GM23338 (cell line): ENCODE data around the gene CAMSAP3. TPM values are rescaled to one million over a fixed set of nuclear protein-coding genes. Genes with fewer than 3 reads are reported as not detected.

ENCODE experiments used
- ATAC-seq: fragments of 200-7000 bp; cut with Tn5 transposase; 3 replicates; pipeline ENCODE4 v1.9.1; 2020
- DNase-seq: peaks from one replicate; pipeline ENCODE4 v3.0.0-alpha.2; 2015; ENCODE audit warnings: low spot score
- H2AFZ ChIP-seq: fragments of 200-600 bp; sonication (generic); 2 replicates; pipeline ENCODE4 v1.8.0; 2016; ENCODE audit warnings: antibody characterized with exemption, mild to moderate bottlenecking, moderate library complexity
- H3F3A ChIP-seq: fragments of 200-600 bp; sonication (generic); replicated peaks from 2 replicates; pipeline ENCODE4 v1.8.0; 2017; ENCODE audit warnings: antibody characterized with exemption, mixed run types, low read depth
- H3K27ac ChIP-seq: fragments of 200-600 bp; sonication (generic); 2 replicates; pipeline ENCODE4 v1.6.1; 2016; ENCODE audit warnings: low read depth
- H3K27me3 ChIP-seq: fragments of 200-600 bp; sonication (generic); 2 replicates; pipeline ENCODE4 v1.8.0; 2016; ENCODE audit warnings: mild to moderate bottlenecking, mixed run types, moderate library complexity; ENCODE audit not compliant: insufficient read depth
- H3K36me3 ChIP-seq: fragments of 200-600 bp; sonication (generic); 2 replicates; pipeline ENCODE4 v1.8.0; 2016; ENCODE audit warnings: mild to moderate bottlenecking; ENCODE audit not compliant: insufficient read depth
- H3K4me1 ChIP-seq: fragments of 200-600 bp; sonication (generic); 2 replicates; pipeline ENCODE4 v1.8.0; 2016; ENCODE audit warnings: mild to moderate bottlenecking, moderate library complexity; ENCODE audit not compliant: insufficient read depth
- H3K4me2 ChIP-seq: fragments of 200-600 bp; sonication (generic); 2 replicates; pipeline ENCODE4 v1.7.1; 2017; ENCODE audit warnings: mixed run types
- H3K4me3 ChIP-seq: fragments of 200-600 bp; sonication (generic); 2 replicates; pipeline ENCODE4 v1.6.1; 2016; ENCODE audit warnings: mixed run types
- H3K79me2 ChIP-seq: fragments of 200-600 bp; sonication (generic); replicated peaks from 2 replicates; pipeline ENCODE4 v1.8.0; 2017; ENCODE audit warnings: mild to moderate bottlenecking; ENCODE audit not compliant: insufficient read depth
- H3K9me2 ChIP-seq: fragments of 200-600 bp; sonication (generic); 2 replicates; pipeline ENCODE4 v1.8.0; 2017; ENCODE audit not compliant: insufficient read depth
- H4K20me1 ChIP-seq: fragments of 200-600 bp; sonication (generic); replicated peaks from 2 replicates; pipeline ENCODE4 v1.8.0; 2017; ENCODE audit warnings: mild to moderate bottlenecking; ENCODE audit not compliant: insufficient read depth
- H3K27ac Mint-ChIP-seq: 2 replicates; pipeline ENCODE4 v1.8.0; 2020; ENCODE audit warnings: inconsistent platforms, mild to moderate bottlenecking, moderate library complexity, mixed read lengths
- H3K27me3 Mint-ChIP-seq: 3 replicates; pipeline ENCODE4 v1.8.0; 2022; ENCODE audit warnings: low read depth, mild to moderate bottlenecking, moderate library complexity, mixed read lengths, inconsistent platforms; ENCODE audit not compliant: insufficient read depth, poor library complexity
- H3K36me3 Mint-ChIP-seq: 3 replicates; pipeline ENCODE4 v1.8.0; 2021; ENCODE audit warnings: low read depth, mild to moderate bottlenecking, inconsistent platforms, moderate library complexity, mixed read lengths
- H3K4me1 Mint-ChIP-seq: 3 replicates; pipeline ENCODE4 v1.8.0; 2020; ENCODE audit warnings: mild to moderate bottlenecking, inconsistent platforms, mixed read lengths
- H3K4me3 Mint-ChIP-seq: 3 replicates; pipeline ENCODE4 v1.8.0; 2021; ENCODE audit warnings: moderate library complexity, mild to moderate bottlenecking, inconsistent platforms, mixed read lengths
- H3K9me3 Mint-ChIP-seq: 3 replicates; pipeline ENCODE4 v1.8.0; 2020; ENCODE audit warnings: moderate library complexity, mild to moderate bottlenecking, inconsistent platforms, mixed read lengths
- CREB1 ChIP-seq: fragments of 250-450 bp; sonication (Bioruptor Pico); IDR thresholded peaks from 2 replicates; pipeline ENCODE4 v1.5.0; 2020; ENCODE audit warnings: low read depth, mild to moderate bottlenecking, moderate library complexity
- CTCF ChIP-seq, 2 experiments: fragments of 200-600 bp in 1 of 2; sonication (generic) in 1 of 2; conservative IDR thresholded peaks; 2 replicates each; pipeline versions ENCODE4 v1.5.1 to v1.6.1; 2016 to 2017; ENCODE audit warnings: antibody characterized with exemption in 2 of 2, low read depth in 2 of 2, mild to moderate bottlenecking in 2 of 2, moderate library complexity in 1 of 2
- ETS1 ChIP-seq: IDR thresholded peaks from 2 replicates; pipeline ENCODE4 v1.6.1; 2016; ENCODE audit warnings: antibody characterized with exemption
- EZH2 ChIP-seq: fragments of 200-600 bp; sonication (generic); IDR thresholded peaks from one replicate; pipeline ENCODE4 v1.8.0; 2017; ENCODE audit warnings: antibody characterized with exemption, mild to moderate bottlenecking, low read depth; ENCODE audit not compliant: unreplicated experiment
- EZH2phosphoT487 ChIP-seq: fragments of 200-600 bp; sonication (generic); IDR thresholded peaks from one replicate; pipeline ENCODE4 v1.8.1; 2018; ENCODE audit warnings: antibody characterized with exemption; ENCODE audit not compliant: unreplicated experiment
- JUNB ChIP-seq: IDR thresholded peaks from one replicate; pipeline ENCODE4 v1.6.1; 2016; ENCODE audit warnings: antibody characterized with exemption; ENCODE audit not compliant: unreplicated experiment
- NANOG ChIP-seq: IDR thresholded peaks from 2 replicates; pipeline ENCODE4 v1.6.1; 2016; ENCODE audit warnings: antibody characterized with exemption, borderline replicate concordance
- REST ChIP-seq: IDR thresholded peaks from one replicate; pipeline ENCODE4 v1.6.1; 2018; ENCODE audit warnings: antibody characterized with exemption; ENCODE audit not compliant: unreplicated experiment
- ZNF114 ChIP-seq: fragments of 250-450 bp; sonication (Bioruptor Pico); IDR thresholded peaks from 2 replicates; pipeline ENCODE4 v1.5.0; 2020; ENCODE audit warnings: mild to moderate bottlenecking, moderate library complexity
- ZNF331 ChIP-seq: fragments of 250-450 bp; sonication (Bioruptor Pico); IDR thresholded peaks from 2 replicates; pipeline ENCODE4 v1.5.0; 2020; ENCODE audit warnings: low read depth, mild to moderate bottlenecking, moderate library complexity
- ZNF462 ChIP-seq: fragments of 250-450 bp; sonication (Bioruptor Pico); IDR thresholded peaks from 2 replicates; pipeline ENCODE4 v1.5.0; 2020; ENCODE audit warnings: mild to moderate bottlenecking, moderate library complexity
- polyA plus RNA-seq: library from polyadenylated mRNA; unstranded; fragments of >200 nt; fragmentation: Nextera tagmentation; extraction: Ambion mirVana; gene quantifications from 2 replicates; pipeline ENCODE4 v1.2.1, GENCODE V29; 2016
- total RNA-seq: library from RNA; depleted of rRNA; stranded (reverse); fragments of >200 nt; shearing (Covaris generic); gene quantifications from 2 replicates; pipeline ENCODE4 v1.2.3, GENCODE V29; 2014

Gene CAMSAP3
- total and polyA plus RNA-seq, 2 experiments from 2014 or later: 6.4 to 32.2 TPM

- no peak for TF ChIP-seq ZNF462
These were observed 10.6 kb downstream of the CAMSAP3 start (continued) for GRCh38 chr19:7606289-7606688.

GRCh38 chr19:7607212-7607873 lies 11.7 kb downstream of the CAMSAP3 start:
- no peak overlapping the region for H3K27ac ChIP-seq
- no peak overlapping the region for H2AFZ ChIP-seq
- H3K4me2 ChIP-seq: no peak overlapping the region
- Mint-ChIP-seq H3K4me1 (peaks cover 13% of the 10 kb centered on the region), H3K9me3 (peaks cover 3% of the 10 kb centered on the region; the same call in 2 of the 3 replicates), H3K4me3 (no peak overlapping the region), H3K27me3 (peaks cover 20% of the 10 kb centered on the region), H3K36me3 (peaks cover 21% of the 10 kb centered on the region), H3K27ac (no peak overlapping the region)
- no peaks in the 10 kb centered on the region for H3K27me3 ChIP-seq
- no peaks in the 10 kb centered on the region for H3K9me2 ChIP-seq
- peaks cover 2% of the 10 kb centered on the region; the same call in 1 of the 2 replicates for H3K4me1 ChIP-seq
- no peaks in the 10 kb centered on the region for H3F3A ChIP-seq
- no peak for DNase-seq
- no peak overlapping the region for H3K4me3 ChIP-seq
- peaks cover 3% of the 10 kb centered on the region; the same call in 1 of the 2 replicates for H3K79me2 ChIP-seq
- H4K20me1 ChIP-seq: peaks cover 14% of the 10 kb centered on the region
- no peak for ATAC-seq
- H3K36me3 ChIP-seq: no peaks in the 10 kb centered on the region; the same call in 1 of the 2 replicates
- TF ChIP-seq CTCF (conservative IDR thresholded peaks at IDR 0.05; ENCODE audit: low read depth in 2 of 2) (no peak), NANOG (no peak), EZH2phosphoT487 (no peak), JUNB (no peak), ZNF331 (CRISPR knock-in tag) (no peak), REST (no peak), ETS1 (no peak), EZH2 (no peak), CREB1 (CRISPR knock-in tag) (no peak), ZNF114 (CRISPR knock-in tag) (no peak)
